ENCODE data around the gene CXCL12. TPM values are rescaled to one million over a fixed set of nuclear protein-coding genes. Genes with fewer than 3 reads are reported as not detected.

The CXCL12 gene
- total RNA-seq, 4 donors from 2014 or later, result 6.8 to 28.4 (median 13.7) TPM

- no peaks in the 10 kb centered on the region for H3K9me3 ChIP-seq
- H3K4me3 ChIP-seq, result no peak overlapping the region
- no peaks in the 10 kb centered on the region for H3K4me1 ChIP-seq
- TF ChIP-seq, protein P1, sequence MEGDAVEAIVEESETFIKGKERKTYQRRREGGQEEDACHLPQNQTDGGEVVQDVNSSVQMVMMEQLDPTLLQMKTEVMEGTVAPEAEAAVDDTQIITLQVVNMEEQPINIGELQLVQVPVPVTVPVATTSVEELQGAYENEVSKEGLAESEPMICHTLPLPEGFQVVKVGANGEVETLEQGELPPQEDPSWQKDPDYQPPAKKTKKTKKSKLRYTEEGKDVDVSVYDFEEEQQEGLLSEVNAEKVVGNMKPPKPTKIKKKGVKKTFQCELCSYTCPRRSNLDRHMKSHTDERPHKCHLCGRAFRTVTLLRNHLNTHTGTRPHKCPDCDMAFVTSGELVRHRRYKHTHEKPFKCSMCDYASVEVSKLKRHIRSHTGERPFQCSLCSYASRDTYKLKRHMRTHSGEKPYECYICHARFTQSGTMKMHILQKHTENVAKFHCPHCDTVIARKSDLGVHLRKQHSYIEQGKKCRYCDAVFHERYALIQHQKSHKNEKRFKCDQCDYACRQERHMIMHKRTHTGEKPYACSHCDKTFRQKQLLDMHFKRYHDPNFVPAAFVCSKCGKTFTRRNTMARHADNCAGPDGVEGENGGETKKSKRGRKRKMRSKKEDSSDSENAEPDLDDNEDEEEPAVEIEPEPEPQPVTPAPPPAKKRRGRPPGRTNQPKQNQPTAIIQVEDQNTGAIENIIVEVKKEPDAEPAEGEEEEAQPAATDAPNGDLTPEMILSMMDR (IDR thresholded peaks at IDR 0.05), result no peak
- TF ChIP-seq POLR2A (IDR thresholded peaks at IDR 0.05), result no peak
- 58 to 78% methylated on average over 7 of the region's 7 CpGs for WGBS, 2 donors
- intact Hi-C loops (cut with DNase I), result no loop called here
- DNase-seq, result no peak
- H3K36me3 ChIP-seq, result no peaks in the 10 kb centered on the region
- no peak overlapping the region for H3K27ac ChIP-seq
- peaks cover 0 to 39% (median 0%) of the 10 kb centered on the region in 4 donors for H3K27me3 ChIP-seq
Observed at GRCh38 chr10:44396671-44397191, 11.8 kb upstream of the CXCL12 start.

- no peaks in the 10 kb centered on the region for H3K4me1 ChIP-seq
- H3K4me3 ChIP-seq, result no peak overlapping the region
- intact Hi-C loops (cut with DNase I), result no loop called here
- no peak for DNase-seq
- TF ChIP-seq, protein P1 (IDR thresholded peaks at IDR 0.05), result no peak
- TF ChIP-seq POLR2A (IDR thresholded peaks at IDR 0.05), result no peak
- WGBS, 2 donors, result 60 to 68% methylated on average over 7 to 8 of the region's 11 CpGs
- H3K27me3 ChIP-seq, result peaks cover 0 to 41% (median 0%) of the 10 kb centered on the region in 4 donors
- H3K9me3 ChIP-seq, result no peaks in the 10 kb centered on the region
- no peaks in the 10 kb centered on the region for H3K36me3 ChIP-seq
- H3K27ac ChIP-seq, result no peak overlapping the region
Observed at GRCh38 chr10:44395902-44396670, 11.2 kb upstream of the CXCL12 start.

GRCh38 chr10:44395396-44395795, 10.5 kb upstream of the CXCL12 start:
- intact Hi-C loops (cut with DNase I), result no loop called here
- H3K4me1 ChIP-seq, result no peaks in the 10 kb centered on the region
- no peaks in the 10 kb centered on the region for H3K9me3 ChIP-seq
- H3K27me3 ChIP-seq, result peaks cover 0 to 47% (median 0%) of the 10 kb centered on the region in 4 donors
- WGBS, 2 donors, result 49 to 53% methylated on average over 4 to 5 of the region's 5 CpGs
- no peak for DNase-seq
- TF ChIP-seq, protein P1 (IDR thresholded peaks at IDR 0.05), result no peak
- TF ChIP-seq POLR2A (IDR thresholded peaks at IDR 0.05), result no peak
- no peaks in the 10 kb centered on the region for H3K36me3 ChIP-seq
- H3K4me3 ChIP-seq, result no peak overlapping the region
- H3K27ac ChIP-seq, result no peak overlapping the region

DNA sequence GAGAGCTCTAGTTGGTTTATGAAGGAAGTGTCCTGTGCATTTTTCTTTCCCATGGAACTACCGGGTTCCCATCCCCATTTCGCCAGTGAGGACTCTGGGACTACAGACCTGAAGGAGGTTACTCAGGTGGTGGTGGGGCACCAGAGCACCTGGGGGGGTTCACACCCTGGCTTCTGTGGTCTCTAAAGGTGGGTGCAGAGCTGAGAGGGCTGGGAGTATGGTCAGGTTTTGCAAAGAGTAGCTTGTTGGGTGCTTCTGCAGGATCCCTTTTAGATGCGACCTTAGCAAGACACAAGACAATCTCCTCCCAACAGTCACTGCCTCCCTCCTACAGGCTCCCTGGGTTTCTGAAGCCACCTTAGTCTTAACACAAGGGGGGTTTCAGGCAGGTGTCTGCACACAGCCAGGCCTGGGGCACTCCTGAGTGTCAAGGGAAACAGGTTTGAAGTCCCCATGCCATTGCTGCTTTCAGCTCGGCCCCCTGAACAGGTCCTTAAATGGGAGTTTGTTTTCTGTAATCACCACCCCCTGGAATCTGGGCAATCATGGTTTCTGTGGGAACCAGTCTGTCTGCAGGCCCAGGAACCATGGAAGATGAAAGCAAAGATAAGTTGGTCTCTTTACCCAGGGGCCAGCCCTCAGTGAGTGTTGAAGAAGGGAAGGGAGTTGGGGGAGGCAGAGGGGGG, 9.9 kb upstream of the CXCL12 start:
- H3K27me3 ChIP-seq, result peaks cover 0 to 48% (median 0%) of the 10 kb centered on the region in 4 donors
- H3K27ac ChIP-seq, result no peak overlapping the region
- no peaks in the 10 kb centered on the region for H3K4me1 ChIP-seq
- H3K36me3 ChIP-seq, result no peaks in the 10 kb centered on the region
- intact Hi-C loops (cut with DNase I), result no loop called here
- TF ChIP-seq, protein P1 (IDR thresholded peaks at IDR 0.05), result no peak
- TF ChIP-seq POLR2A (IDR thresholded peaks at IDR 0.05), result no peak
- no peaks in the 10 kb centered on the region for H3K9me3 ChIP-seq
- DNase-seq, result no peak
- no peak overlapping the region for H3K4me3 ChIP-seq
- WGBS, 2 donors, result 80 to 89% methylated on average over 3 of the region's 4 CpGs

Measured in esophagus squamous epithelium (tissue), 5 donors.